Measurements from ENCODE around the gene RNF111. TPM values are rescaled to one million over a fixed set of nuclear protein-coding genes. Genes with fewer than 3 reads are reported as not detected.

Gene RNF111
- total RNA-seq, 1 donor from 2014 or later: 39.8 TPM

DNA sequence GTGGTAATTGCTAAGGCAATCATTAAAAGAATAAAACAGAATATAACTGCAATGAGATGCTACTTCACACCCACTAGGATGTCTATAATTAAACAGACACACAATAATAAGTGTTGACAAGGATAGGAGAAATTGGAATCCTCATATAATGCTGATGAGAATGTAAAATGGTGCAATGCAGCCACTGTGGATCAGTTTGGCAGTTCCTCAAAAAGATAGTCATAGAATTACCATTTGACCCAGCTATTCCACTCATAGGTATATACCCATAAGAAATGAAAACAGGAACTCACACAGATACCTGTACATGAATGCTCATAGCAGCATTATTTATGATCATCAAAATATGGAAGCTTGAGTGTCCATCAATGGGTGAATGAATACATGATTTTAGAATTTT lies 9.6 kb upstream of the RNF111 start:
- Histone ChIP-seq H3K27me3 (ENCODE audit: low read depth) (no peaks in the 10 kb centered on the region), H3K27ac (no peak overlapping the region), H3K4me1 (peaks cover 33% of the 10 kb centered on the region), H3K36me3 (no peaks in the 10 kb centered on the region), H3K4me3 (no peak overlapping the region), H3K9me3 (no peaks in the 10 kb centered on the region)
- TF ChIP-seq, protein P1, sequence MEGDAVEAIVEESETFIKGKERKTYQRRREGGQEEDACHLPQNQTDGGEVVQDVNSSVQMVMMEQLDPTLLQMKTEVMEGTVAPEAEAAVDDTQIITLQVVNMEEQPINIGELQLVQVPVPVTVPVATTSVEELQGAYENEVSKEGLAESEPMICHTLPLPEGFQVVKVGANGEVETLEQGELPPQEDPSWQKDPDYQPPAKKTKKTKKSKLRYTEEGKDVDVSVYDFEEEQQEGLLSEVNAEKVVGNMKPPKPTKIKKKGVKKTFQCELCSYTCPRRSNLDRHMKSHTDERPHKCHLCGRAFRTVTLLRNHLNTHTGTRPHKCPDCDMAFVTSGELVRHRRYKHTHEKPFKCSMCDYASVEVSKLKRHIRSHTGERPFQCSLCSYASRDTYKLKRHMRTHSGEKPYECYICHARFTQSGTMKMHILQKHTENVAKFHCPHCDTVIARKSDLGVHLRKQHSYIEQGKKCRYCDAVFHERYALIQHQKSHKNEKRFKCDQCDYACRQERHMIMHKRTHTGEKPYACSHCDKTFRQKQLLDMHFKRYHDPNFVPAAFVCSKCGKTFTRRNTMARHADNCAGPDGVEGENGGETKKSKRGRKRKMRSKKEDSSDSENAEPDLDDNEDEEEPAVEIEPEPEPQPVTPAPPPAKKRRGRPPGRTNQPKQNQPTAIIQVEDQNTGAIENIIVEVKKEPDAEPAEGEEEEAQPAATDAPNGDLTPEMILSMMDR (IDR thresholded peaks at IDR 0.05): no peak
- DNase-seq: no peak
- ATAC-seq: no peak
- intact Hi-C loops (cut with DNase I): no loop called here

DNA sequence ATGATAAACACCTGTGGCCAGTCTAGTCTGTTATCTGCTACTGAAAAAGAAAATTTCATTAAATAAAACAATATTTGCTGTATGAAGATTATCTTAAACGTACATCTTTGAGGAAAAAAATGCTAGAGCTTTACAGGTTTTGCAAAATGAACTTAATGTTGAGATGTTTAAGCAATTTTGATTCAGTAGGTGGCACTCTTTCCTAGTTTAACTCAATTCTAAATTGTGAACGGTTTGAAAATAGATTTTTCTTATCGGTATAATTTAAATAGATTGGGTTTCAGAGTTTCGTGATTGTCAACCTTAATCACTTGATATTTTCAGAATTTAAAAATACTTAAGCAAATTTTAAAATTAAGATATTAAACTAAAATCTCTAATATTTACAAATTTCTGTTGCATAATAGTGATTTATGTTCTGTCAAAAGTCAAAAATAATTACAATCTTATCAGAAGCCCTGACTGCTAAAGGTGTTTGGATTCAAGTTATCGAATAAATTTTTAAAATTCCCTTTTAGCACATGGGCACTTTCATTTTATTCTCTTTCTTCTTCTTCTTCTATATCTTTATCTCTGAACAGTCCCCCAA lies 7.0 kb upstream of the RNF111 start:
- Histone ChIP-seq H3K4me3 (no peak overlapping the region), H3K9me3 (no peaks in the 10 kb centered on the region), H3K36me3 (no peaks in the 10 kb centered on the region), H3K4me1 (peaks cover 29% of the 10 kb centered on the region), H3K27me3 (ENCODE audit: low read depth) (no peaks in the 10 kb centered on the region), H3K27ac (no peak overlapping the region)
- intact Hi-C loops (cut with DNase I): loop anchor here (10.0 kb wide), 1 partner anchor 514 kb away; no protein-coding TSS in a partner anchor
- DNase-seq (no peak), ATAC-seq (peak in 1 of 2 donors; percentile 58)
- TF ChIP-seq, protein P1 (IDR thresholded peaks at IDR 0.05): peak; percentile 51

DNA sequence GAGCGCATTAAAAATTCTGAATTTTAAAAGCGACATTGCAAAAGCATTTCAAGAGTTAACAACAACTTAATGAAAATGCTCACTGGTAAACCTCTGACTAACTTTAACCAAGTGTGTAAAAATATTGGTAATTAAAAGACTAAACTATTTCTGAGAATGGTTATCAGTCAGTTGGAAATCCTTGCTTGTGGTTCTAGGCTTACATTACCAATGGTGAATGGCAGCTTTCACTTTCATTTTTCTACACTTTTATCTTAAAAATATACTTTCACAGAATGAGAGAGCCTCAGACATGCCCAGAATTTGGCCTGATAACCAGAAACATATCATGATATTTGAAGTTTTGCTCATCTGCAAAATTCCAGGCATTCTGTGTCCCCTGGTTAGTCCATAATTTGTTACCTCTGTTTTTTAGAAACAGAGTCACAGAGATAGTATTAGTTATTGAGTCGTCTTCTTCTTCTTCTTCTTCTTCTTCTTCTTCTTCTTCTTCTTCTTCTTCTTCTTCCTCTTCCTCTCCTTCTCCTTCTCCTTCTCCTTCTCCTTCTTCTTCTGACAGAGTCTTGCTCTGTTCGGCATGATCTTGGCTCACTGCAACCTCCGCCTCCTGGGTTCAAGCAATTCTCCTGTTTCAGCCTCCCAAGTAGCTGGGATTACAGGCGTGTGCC lies 5.5 kb upstream of the RNF111 start:
- peaks cover 19% of the 10 kb centered on the region for H3K4me1 ChIP-seq
- TF ChIP-seq, protein P1 (IDR thresholded peaks at IDR 0.05): no peak
- no peak overlapping the region for H3K27ac ChIP-seq
- DNase-seq (no peak), ATAC-seq (no peak)
- H3K36me3 ChIP-seq: no peaks in the 10 kb centered on the region
- no peaks in the 10 kb centered on the region for H3K27me3 ChIP-seq (ENCODE audit: low read depth)
- intact Hi-C loops (cut with DNase I): loop anchor here (10.0 kb wide), 1 partner anchor 513 kb away; no protein-coding TSS in a partner anchor
- no peaks in the 10 kb centered on the region for H3K9me3 ChIP-seq
- H3K4me3 ChIP-seq: no peak overlapping the region

DNA sequence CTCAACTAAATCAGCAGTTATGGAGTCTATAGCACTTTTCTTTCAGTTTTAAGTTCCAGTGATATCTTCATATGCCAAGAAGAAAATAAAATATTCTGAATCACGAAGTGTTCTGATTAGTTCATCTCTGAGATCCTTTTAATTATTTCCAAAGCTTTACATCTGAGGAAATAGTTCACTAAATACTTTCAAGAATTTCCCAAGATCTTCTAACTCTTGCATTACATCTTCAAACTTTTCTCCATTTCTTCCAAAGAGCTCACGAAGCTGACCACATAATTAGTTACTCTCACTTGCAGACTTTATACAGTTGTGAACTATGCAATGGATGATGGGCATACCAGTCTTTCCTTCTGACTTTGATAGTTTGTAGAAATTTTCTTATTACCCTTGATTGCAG lies 4.2 kb upstream of the RNF111 start:
- TF ChIP-seq, protein P1 (IDR thresholded peaks at IDR 0.05): no peak
- H3K4me3 ChIP-seq: no peak overlapping the region
- no peak overlapping the region for H3K27ac ChIP-seq
- no peak for DNase-seq
- no peak for ATAC-seq
- intact Hi-C loops (cut with DNase I): loop anchor here (10.0 kb wide), 1 partner anchor 512 kb away; no protein-coding TSS in a partner anchor
- no peaks in the 10 kb centered on the region for H3K27me3 ChIP-seq (ENCODE audit: low read depth)
- H3K9me3 ChIP-seq: no peaks in the 10 kb centered on the region
- peaks cover 19% of the 10 kb centered on the region for H3K4me1 ChIP-seq
- H3K36me3 ChIP-seq: no peaks in the 10 kb centered on the region

DNA sequence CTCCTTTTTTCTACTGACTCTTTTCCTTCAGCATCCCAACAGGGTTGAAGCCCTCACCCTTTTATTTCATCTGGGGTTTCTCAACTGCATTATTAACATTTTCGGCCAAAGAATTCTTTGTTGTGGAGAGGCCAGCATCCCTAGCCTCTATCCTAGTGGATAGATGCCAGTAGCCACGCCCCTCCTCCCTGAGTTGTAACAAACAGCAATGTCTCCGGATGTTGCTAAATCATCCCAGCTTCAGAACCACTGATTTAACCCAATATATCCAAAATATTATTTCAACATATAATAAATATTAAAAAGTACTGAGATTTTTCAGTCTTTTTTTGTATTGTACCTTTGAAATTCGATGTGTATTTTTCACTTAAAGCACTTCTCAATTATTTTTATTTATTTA lies 2.0 kb upstream of the RNF111 start:
- Histone ChIP-seq H3K36me3 (no peaks in the 10 kb centered on the region), H3K27me3 (ENCODE audit: low read depth) (no peaks in the 10 kb centered on the region), H3K27ac (no peak overlapping the region), H3K9me3 (no peaks in the 10 kb centered on the region), H3K4me1 (peaks cover 32% of the 10 kb centered on the region), H3K4me3 (no peak overlapping the region)
- TF ChIP-seq, protein P1 (IDR thresholded peaks at IDR 0.05): no peak
- DNase-seq: no peak
- intact Hi-C loops (cut with DNase I): loop anchor here (10.0 kb wide), 1 partner anchor 509 kb away; no protein-coding TSS in a partner anchor
- ATAC-seq: no peak
